Uterus (tissue), 2 donors: ENCODE results near the gene RSPO1.

Experiments
- CTCF ChIP-seq, 4 experiments: fragments of 200-600 bp in 2 of 4; fragments of 450-650 bp in 2 of 4; sonication (generic) in 2 of 4; IDR thresholded peaks; one replicate each; pipeline ENCODE4 v1.5.1; 2016 to 2019; ENCODE audit warnings: antibody characterized with exemption in 4 of 4, mild to moderate bottlenecking in 2 of 4, moderate library complexity in 1 of 4
- POLR2A ChIP-seq, 2 donors: fragments of 450-650 bp; IDR thresholded peaks; one replicate each; pipeline ENCODE4 v1.6.1; 2016; ENCODE audit warnings: antibody characterized with exemption in 2 of 2, mild to moderate bottlenecking in 1 of 2, moderate library complexity in 1 of 2

GRCh38 chr1:37656881-37657280 is 22.2 kb upstream of the RSPO1 start:
- TF ChIP-seq POLR2A (IDR thresholded peaks at IDR 0.05): no peak
- TF ChIP-seq CTCF (IDR thresholded peaks at IDR 0.05): no peak
